ENCODE results near the gene CDC27.

DNA sequence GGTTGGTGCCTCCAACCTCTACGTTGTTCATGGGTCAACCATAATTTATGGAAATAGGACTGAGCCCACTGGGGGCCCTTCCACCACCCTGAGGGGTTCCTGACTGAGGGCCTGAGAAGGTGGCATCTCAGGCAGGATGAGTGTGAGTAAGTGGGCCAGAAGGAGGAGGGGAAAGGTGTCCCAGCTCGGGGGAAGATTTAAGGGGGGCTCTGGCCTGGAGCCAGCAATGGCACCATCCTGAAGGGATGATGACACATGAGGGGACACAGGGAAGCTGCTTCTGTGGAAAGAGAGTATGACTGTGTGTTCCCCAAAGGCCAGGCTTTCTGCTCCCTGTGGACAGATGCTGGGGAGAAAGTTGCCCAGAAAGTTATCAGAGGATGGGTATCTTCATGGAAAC, 38.8 kb upstream of the CDC27 start:
- TF ChIP-seq ZNF263 (CRISPR knock-in tag; IDR thresholded peaks at IDR 0.05; ENCODE audit: low read depth): no peak
- TF ChIP-seq ATF3 (CRISPR knock-in tag; conservative IDR thresholded peaks at IDR 0.05): no peak
- no peak for TF ChIP-seq ZNF232 (CRISPR knock-in tag; IDR thresholded peaks at IDR 0.05)

Data from WTC11 (cell line).